Mucosa of descending colon (tissue), 3 donors: ENCODE data around the gene DNAJC17. TPM values are rescaled to one million over a fixed set of nuclear protein-coding genes. Genes with fewer than 3 reads are reported as not detected.
A peak's percentile ranks its signal among the peaks of the same experiment; 100 is the strongest.

Experiments
- ATAC-seq: fragments of 200-7000 bp; cut with Tn5 transposase; one replicate; pipeline ENCODE4 v1.9.1; 2020; ENCODE audit warnings: mild to moderate bottlenecking, moderate library complexity
- DNase-seq, 3 donors: peaks; one replicate each; pipeline ENCODE4 v3.0.0-alpha.2; 2020
- H3K36me3 ChIP-seq: fragments of 200-600 bp; one replicate; pipeline ENCODE4 v1.8.0; 2021; ENCODE audit warnings: low read depth, mild to moderate bottlenecking
- H3K4me1 ChIP-seq: fragments of 200-600 bp; one replicate; pipeline ENCODE4 v1.8.0; 2021; ENCODE audit warnings: low read depth, mild to moderate bottlenecking
- H3K4me3 ChIP-seq: fragments of 200-600 bp; one replicate; pipeline ENCODE4 v1.8.0; 2021; ENCODE audit warnings: mild to moderate bottlenecking
- H3K9me3 ChIP-seq: fragments of 200-600 bp; one replicate; pipeline ENCODE4 v1.8.0; 2021; ENCODE audit warnings: mild to moderate bottlenecking
- CTCF ChIP-seq: fragments of 200-600 bp; IDR thresholded peaks from one replicate; pipeline ENCODE4 v1.8.0; 2022; ENCODE audit warnings: antibody characterized with exemption, mild to moderate bottlenecking
- intact Hi-C, 2 donors: fragments of 100-400 bp; cut with DNase I in 1 of 2; cut with micrococcal nuclease in 1 of 2; formaldehyde crosslinking; loops; one replicate each; pipeline versions ENCODE4 v1.11.0 to v1.11.1; 2022; cut with DNase I, micrococcal nuclease
- total RNA-seq, 3 donors: library from RNA; stranded (reverse); fragmentation: NEBNext Ultra II Directional in 2 of 3; extraction: Animal tissue kit (Norgen Biotek cat#: 25700) in 2 of 3; gene quantifications; one replicate each; pipeline versions ENCODE4 v1.2.1 to v1.2.4, GENCODE V29; 2021 to 2023
- donor health status: DM: no; HTN: no; CAD: no; lungs with moderate emphysema.
- donor health status: DM: no; HTN: no; CAD: no.
- donor health status: DM: no; HTN: yes; CAD: no.

The DNAJC17 gene
- total RNA-seq, 3 donors from 2014 or later, result 29.6 to 47.6 (median 36.5) TPM

- Histone ChIP-seq H3K4me3 (no peak overlapping the region), H3K36me3 (no peaks in the 10 kb centered on the region), H3K9me3 (no peaks in the 10 kb centered on the region), H3K4me1 (no peaks in the 10 kb centered on the region)
- no peak for TF ChIP-seq CTCF
- intact Hi-C loops, result no loop called here
- DNase-seq (no peak), ATAC-seq (no peak)
Measured at GRCh38 chr15:40838756-40839155, 31.5 kb upstream of the DNAJC17 start.

- ATAC-seq, result no peak
- Histone ChIP-seq H3K4me3 (no peak overlapping the region), H3K36me3 (no peaks in the 10 kb centered on the region), H3K9me3 (no peaks in the 10 kb centered on the region), H3K4me1 (no peaks in the 10 kb centered on the region)
- DNase-seq, result no peak
- no peak for TF ChIP-seq CTCF
- intact Hi-C loops, result no loop called here
Measured at GRCh38 chr15:40836020-40836419, 28.7 kb upstream of the DNAJC17 start.

- intact Hi-C loops, result no loop called here
- Histone ChIP-seq H3K9me3 (no peaks in the 10 kb centered on the region), H3K4me1 (peaks cover 8% of the 10 kb centered on the region), H3K36me3 (no peaks in the 10 kb centered on the region), H3K4me3 (no peak overlapping the region)
- no peak for ATAC-seq
- DNase-seq, result no peak
- no peak for TF ChIP-seq CTCF
Measured at GRCh38 chr15:40832903-40833302, 25.6 kb upstream of the DNAJC17 start.

- DNase-seq (no peak), ATAC-seq (no peak)
- Histone ChIP-seq H3K4me3 (no peak overlapping the region), H3K4me1 (peaks cover 15% of the 10 kb centered on the region), H3K9me3 (no peaks in the 10 kb centered on the region), H3K36me3 (no peaks in the 10 kb centered on the region)
- no peak for TF ChIP-seq CTCF
- intact Hi-C loops, result no loop called here
Measured at GRCh38 chr15:40831861-40832260, 24.6 kb upstream of the DNAJC17 start.

GRCh38 chr15:40830884-40831283, 23.6 kb upstream of the DNAJC17 start:
- TF ChIP-seq CTCF, result no peak
- ATAC-seq, result no peak
- peaks cover 25% of the 10 kb centered on the region for H3K4me1 ChIP-seq
- DNase-seq, result no peak
- intact Hi-C loops, result no loop called here
- no peaks in the 10 kb centered on the region for H3K36me3 ChIP-seq
- no peak overlapping the region for H3K4me3 ChIP-seq
- no peaks in the 10 kb centered on the region for H3K9me3 ChIP-seq

- DNase-seq (peak in 1 of 3 donors; percentile 76), ATAC-seq (peak; percentile 54)
- H3K4me3 ChIP-seq, result no peak overlapping the region
- no peaks in the 10 kb centered on the region for H3K36me3 ChIP-seq
- TF ChIP-seq CTCF, result no peak
- H3K9me3 ChIP-seq, result no peaks in the 10 kb centered on the region
- intact Hi-C loops, result no loop called here
- H3K4me1 ChIP-seq, result peaks cover 30% of the 10 kb centered on the region
Measured at GRCh38 chr15:40829115-40829514, 21.8 kb upstream of the DNAJC17 start.
